Psoas muscle (tissue), 8 donors: ENCODE results near the gene UBQLNL. TPM values are rescaled to one million over a fixed set of nuclear protein-coding genes. Genes with fewer than 3 reads are reported as not detected.

Experiments
- ATAC-seq, 4 donors: fragments of 200-7000 bp; cut with Tn5 transposase; one replicate each; pipeline ENCODE4 v1.9.1; 2020; ENCODE audit warnings: moderate library complexity in 3 of 4, mild to moderate bottlenecking in 2 of 4
- DNase-seq, 2 donors: peaks; one replicate each; pipeline ENCODE4 v3.0.0-alpha.2; 2020
- H3K27ac ChIP-seq: fragments of 200-600 bp; one replicate; pipeline ENCODE4 v1.8.0; 2022
- H3K27me3 ChIP-seq, 3 donors: fragments of 200-600 bp in 1 of 3; one replicate each; pipeline versions ENCODE4 v1.6.1 to v1.8.0; 2013 to 2022; ENCODE audit warnings: low read length in 2 of 3, mild to moderate bottlenecking in 2 of 3, moderate library complexity in 1 of 3; ENCODE audit not compliant: insufficient read depth in 3 of 3
- H3K36me3 ChIP-seq, 2 donors: fragments of 200-600 bp in 1 of 2; one replicate each; pipeline versions ENCODE4 v1.6.1 to v1.8.0; 2013 to 2022; ENCODE audit warnings: low read depth in 1 of 2, mild to moderate bottlenecking in 1 of 2, moderate library complexity in 1 of 2; ENCODE audit not compliant: insufficient read depth in 1 of 2
- H3K4me1 ChIP-seq: fragments of 200-600 bp; one replicate; pipeline ENCODE4 v1.8.0; 2022
- H3K4me3 ChIP-seq: fragments of 200-600 bp; one replicate; pipeline ENCODE4 v1.8.0; 2022; ENCODE audit warnings: mild to moderate bottlenecking
- H3K9me3 ChIP-seq: fragments of 200-600 bp; one replicate; pipeline ENCODE4 v1.8.0; 2022
- WGBS, 3 donors: extraction: QIAGEN DNeasy Blood & Tissue Kit; methylation state at CpG; one replicate each; pipeline versions ENCODE4 v1.1.6 to v1.1.7; 2013; 5-methylcytosine and 5-hydroxymethylcytosine counted together
- intact Hi-C, 2 donors: fragments of 100-400 bp; cut with DNase I; formaldehyde crosslinking; loops; one replicate each; pipeline versions ENCODE4 v1.11.0 to v1.14.2; 2022
- polyA plus RNA-seq, 3 donors: library from polyadenylated mRNA; stranded (reverse); fragments of 200-250 nt; gene quantifications; one replicate each; pipeline ENCODE4 v1.2.3, GENCODE V29; 2013
- total RNA-seq, 4 donors: library from RNA; stranded (reverse); fragmentation: NEBNext Ultra II Directional in 2 of 4; extraction: Animal tissue kit (Norgen Biotek cat#: 25700) in 2 of 4; gene quantifications; one replicate each; pipeline versions ENCODE4 v1.2.1 to v1.2.4, GENCODE V29; 2021 to 2023
- TF ChIP-seq, protein P1 (sequence below): fragments of 200-600 bp; IDR thresholded peaks from one replicate; pipeline ENCODE4 v1.8.0; 2022; ENCODE audit warnings: antibody characterized with exemption
- donor health status: healthy with polysubstance abuse.
- donor health status: DM: no; HTN: no; CAD: no; lungs with moderate emphysema.
- donor health status: Bipolar disorder and iron deficiency.
- donor health status: healthy.
- donor health status: DM: yes; HTN: yes; CAD: no.
- donor health status: DM: no; HTN: no; CAD: no.
- donor health status: DM: no; HTN: no; CAD: no.
- donor health status: DM: yes; HTN: yes; CAD: no.

Gene UBQLNL
- total and polyA plus RNA-seq, 7 donors = 0.01 to 0.04 TPM; not detected in 5

- no peak for ATAC-seq
- DNase-seq = no peak
- Histone ChIP-seq H3K27me3 (no peaks in the 10 kb centered on the region), H3K36me3 (no peaks in the 10 kb centered on the region), H3K27ac (no peak overlapping the region), H3K9me3 (no peaks in the 10 kb centered on the region), H3K4me1 (no peaks in the 10 kb centered on the region), H3K4me3 (no peak overlapping the region)
- intact Hi-C loops = no loop called here
- WGBS, 3 donors = 89 to 91% (median 90%) methylated on average over 3 of the region's 3 CpGs
- TF ChIP-seq, protein P1, sequence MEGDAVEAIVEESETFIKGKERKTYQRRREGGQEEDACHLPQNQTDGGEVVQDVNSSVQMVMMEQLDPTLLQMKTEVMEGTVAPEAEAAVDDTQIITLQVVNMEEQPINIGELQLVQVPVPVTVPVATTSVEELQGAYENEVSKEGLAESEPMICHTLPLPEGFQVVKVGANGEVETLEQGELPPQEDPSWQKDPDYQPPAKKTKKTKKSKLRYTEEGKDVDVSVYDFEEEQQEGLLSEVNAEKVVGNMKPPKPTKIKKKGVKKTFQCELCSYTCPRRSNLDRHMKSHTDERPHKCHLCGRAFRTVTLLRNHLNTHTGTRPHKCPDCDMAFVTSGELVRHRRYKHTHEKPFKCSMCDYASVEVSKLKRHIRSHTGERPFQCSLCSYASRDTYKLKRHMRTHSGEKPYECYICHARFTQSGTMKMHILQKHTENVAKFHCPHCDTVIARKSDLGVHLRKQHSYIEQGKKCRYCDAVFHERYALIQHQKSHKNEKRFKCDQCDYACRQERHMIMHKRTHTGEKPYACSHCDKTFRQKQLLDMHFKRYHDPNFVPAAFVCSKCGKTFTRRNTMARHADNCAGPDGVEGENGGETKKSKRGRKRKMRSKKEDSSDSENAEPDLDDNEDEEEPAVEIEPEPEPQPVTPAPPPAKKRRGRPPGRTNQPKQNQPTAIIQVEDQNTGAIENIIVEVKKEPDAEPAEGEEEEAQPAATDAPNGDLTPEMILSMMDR = no peak
These were observed 30.5 kb downstream of the UBQLNL start for GRCh38 chr11:5486003-5486402.

DNA sequence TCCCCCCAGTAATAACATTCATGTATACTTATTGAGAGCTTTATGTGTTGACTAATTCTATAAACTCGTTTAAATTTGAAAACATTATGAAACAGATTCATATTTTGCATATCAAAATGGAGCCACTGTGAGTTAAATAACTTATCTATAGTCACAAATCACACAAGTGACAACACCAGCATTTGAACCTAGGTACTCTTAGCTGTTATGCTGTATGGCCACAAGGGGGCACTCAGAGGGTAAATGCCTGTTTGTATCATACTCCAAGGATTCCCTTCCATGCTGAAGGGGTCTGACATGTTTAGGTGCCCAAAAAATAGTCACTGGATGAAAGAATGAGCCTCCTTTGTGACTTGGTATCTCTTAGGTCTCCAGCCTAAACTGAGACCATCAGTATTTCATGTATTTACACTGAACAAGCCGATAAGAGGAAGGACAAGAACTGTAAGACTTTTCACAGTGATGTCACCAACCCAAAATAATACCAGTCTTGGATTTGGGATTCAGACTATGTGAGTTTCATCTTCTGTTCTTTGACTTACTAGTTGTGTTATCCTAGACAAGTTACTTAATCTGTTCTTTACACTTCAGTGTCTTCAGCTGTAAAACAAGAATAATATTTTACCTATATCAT lies 40.2 kb downstream of the UBQLNL start:
- intact Hi-C loops = loop anchor here (2.0 to 10.0 kb wide), 2 partner anchors 328 to 332 kb away; partner anchors contain the start of gene OR52N2 (in 2 of the 2)
- 35 to 41% (median 38%) methylated on average over 2 of the region's 2 CpGs for WGBS, 3 donors
- DNase-seq (no peak), ATAC-seq (no peak)
- Histone ChIP-seq H3K36me3 (no peaks in the 10 kb centered on the region), H3K27ac (no peak overlapping the region), H3K27me3 (no peaks in the 10 kb centered on the region), H3K9me3 (no peaks in the 10 kb centered on the region), H3K4me1 (no peaks in the 10 kb centered on the region), H3K4me3 (no peak overlapping the region)
- TF ChIP-seq, protein P1 = peak; percentile 64

- H3K36me3 ChIP-seq = no peaks in the 10 kb centered on the region
- H3K27ac ChIP-seq = no peak overlapping the region
- no peaks in the 10 kb centered on the region for H3K9me3 ChIP-seq
- H3K4me1 ChIP-seq = no peaks in the 10 kb centered on the region
- TF ChIP-seq, protein P1 = no peak
- DNase-seq = no peak
- no peak for ATAC-seq
- no peak overlapping the region for H3K4me3 ChIP-seq
- intact Hi-C loops = loop anchor here in 1 of 2 donors (10.0 kb wide), 1 partner anchor 331 kb away; the partner anchor contains the start of gene OR52N2
- H3K27me3 ChIP-seq = no peaks in the 10 kb centered on the region
These were observed 42.6 kb downstream of the UBQLNL start for GRCh38 chr11:5473921-5474320.

DNA sequence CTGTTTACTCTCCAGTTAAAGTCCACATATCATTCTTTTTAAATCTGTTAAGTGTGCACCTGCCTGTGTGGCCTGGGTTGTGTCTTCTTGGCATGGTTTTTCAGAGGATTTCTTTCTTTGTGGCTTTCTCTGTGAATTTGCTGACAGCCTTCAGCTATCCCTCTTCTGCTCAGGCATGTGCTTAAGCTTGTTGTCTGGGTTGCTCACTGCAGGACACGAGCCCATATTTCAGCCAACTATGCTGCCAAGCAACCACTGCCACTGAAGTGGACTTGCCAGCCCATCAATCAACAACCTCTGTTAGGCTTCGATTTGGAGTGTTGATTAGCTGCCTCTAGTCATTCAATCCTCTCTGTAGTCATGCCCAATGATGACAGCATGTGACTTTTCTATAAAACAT lies 49.0 kb downstream of the UBQLNL start:
- DNase-seq (no peak), ATAC-seq (no peak)
- Histone ChIP-seq H3K4me1 (no peaks in the 10 kb centered on the region), H3K27ac (no peak overlapping the region), H3K4me3 (no peak overlapping the region), H3K27me3 (no peaks in the 10 kb centered on the region), H3K36me3 (no peaks in the 10 kb centered on the region), H3K9me3 (no peaks in the 10 kb centered on the region)
- intact Hi-C loops = no loop called here
- TF ChIP-seq, protein P1 = no peak
- 35 to 62% (median 42%) methylated on average over 2 of the region's 2 CpGs for WGBS, 3 donors

Other genes with a start within 250 kb of the UBQLNL start
- not detected for gene HBE1, start 246.8 kb downstream of the UBQLNL start, total RNA-seq
- not detected for gene HBE1, start 246.8 kb downstream of the UBQLNL start, polyA plus RNA-seq
- not detected for gene OR51B4, start 214.8 kb downstream of the UBQLNL start, total RNA-seq
- not detected for gene OR51B4, start 214.8 kb downstream of the UBQLNL start, polyA plus RNA-seq
- gene OR51B2, start 192.4 kb downstream of the UBQLNL start, total RNA-seq = not detected
- gene OR51B2, start 192.4 kb downstream of the UBQLNL start, polyA plus RNA-seq = not detected
- not detected for gene OR51B5, start 173.2 kb downstream of the UBQLNL start, total RNA-seq
- not detected for gene OR51B5, start 173.2 kb downstream of the UBQLNL start, polyA plus RNA-seq
- gene OR51B6, start 165.2 kb downstream of the UBQLNL start, total RNA-seq = not detected
- not detected for gene OR51B6, start 165.2 kb downstream of the UBQLNL start, polyA plus RNA-seq
- not detected for gene OR51M1, start 132.9 kb downstream of the UBQLNL start, total RNA-seq
- not detected for gene OR51M1, start 132.9 kb downstream of the UBQLNL start, polyA plus RNA-seq
- not detected for gene OR51Q1, start 94.6 kb downstream of the UBQLNL start, total RNA-seq
- gene OR51Q1, start 94.6 kb downstream of the UBQLNL start, polyA plus RNA-seq = not detected
- not detected for gene OR51I1, start 75.2 kb downstream of the UBQLNL start, total RNA-seq
- gene OR51I1, start 75.2 kb downstream of the UBQLNL start, polyA plus RNA-seq = not detected
- not detected for gene OR51I2, start 67.4 kb downstream of the UBQLNL start, total RNA-seq
- not detected for gene OR51I2, start 67.4 kb downstream of the UBQLNL start, polyA plus RNA-seq
- gene OR52D1, start 28.0 kb downstream of the UBQLNL start, total RNA-seq = not detected
- not detected for gene OR52D1, start 28.0 kb downstream of the UBQLNL start, polyA plus RNA-seq
- gene UBQLN3, start 6.7 kb downstream of the UBQLNL start, total RNA-seq = not detected
- gene UBQLN3, start 6.7 kb downstream of the UBQLNL start, polyA plus RNA-seq = not detected
- not detected for gene OR52H1, start 31.8 kb upstream of the UBQLNL start, total RNA-seq
- not detected for gene OR52H1, start 31.8 kb upstream of the UBQLNL start, polyA plus RNA-seq
- not detected for gene OR52B6, start 64.2 kb upstream of the UBQLNL start, total RNA-seq
- gene OR52B6, start 64.2 kb upstream of the UBQLNL start, polyA plus RNA-seq = not detected
- gene TRIM6, start 79.9 kb upstream of the UBQLNL start, total RNA-seq = under 1 TPM in 3 of 4 donors, not detected in 1; 0.44 to 0.78 (median 0.77) TPM
- under 1 TPM; 0.26 to 0.36 (median 0.28) TPM for gene TRIM6, start 79.9 kb upstream of the UBQLNL start, polyA plus RNA-seq
- 1 to 10 TPM in 1 of 4 donors, under 1 TPM in 3; 0.48 to 1.3 (median 0.89) TPM for gene TRIM34, start 108.3 kb upstream of the UBQLNL start, total RNA-seq
- gene TRIM34, start 108.3 kb upstream of the UBQLNL start, polyA plus RNA-seq = under 1 TPM; 0.55 to 0.79 (median 0.67) TPM
- gene TRIM5, start 168.4 kb upstream of the UBQLNL start, total RNA-seq = 1 to 10 TPM; 1.1 to 6.3 (median 3.0) TPM
- 1 to 10 TPM in 2 of 3 donors, under 1 TPM in 1; 0.98 to 2.6 (median 1.6) TPM for gene TRIM5, start 168.4 kb upstream of the UBQLNL start, polyA plus RNA-seq
- 10 to 100 TPM in 1 of 4 donors, 1 to 10 TPM in 3; 6.2 to 12.4 (median 7.9) TPM for gene TRIM22, start 173.1 kb upstream of the UBQLNL start, total RNA-seq
- gene TRIM22, start 173.1 kb upstream of the UBQLNL start, polyA plus RNA-seq = 1 to 10 TPM; 5.1 to 5.6 (median 5.5) TPM
- not detected for gene OR56B1, start 219.7 kb upstream of the UBQLNL start, total RNA-seq
- gene OR56B1, start 219.7 kb upstream of the UBQLNL start, polyA plus RNA-seq = not detected
- not detected for gene OR52N4, start 237.5 kb upstream of the UBQLNL start, total RNA-seq
- not detected for gene OR52N4, start 237.5 kb upstream of the UBQLNL start, polyA plus RNA-seq